Measurements from ENCODE around the gene CDC45.
A peak's percentile ranks its signal among the peaks of the same experiment; 100 is the strongest.
"Not testable (repeated sequence)": the region's sequence is repeated elsewhere in the genome, so short reads cannot be mapped to it uniquely, and the experiment has no call there.

CDC45 gene

DNA sequence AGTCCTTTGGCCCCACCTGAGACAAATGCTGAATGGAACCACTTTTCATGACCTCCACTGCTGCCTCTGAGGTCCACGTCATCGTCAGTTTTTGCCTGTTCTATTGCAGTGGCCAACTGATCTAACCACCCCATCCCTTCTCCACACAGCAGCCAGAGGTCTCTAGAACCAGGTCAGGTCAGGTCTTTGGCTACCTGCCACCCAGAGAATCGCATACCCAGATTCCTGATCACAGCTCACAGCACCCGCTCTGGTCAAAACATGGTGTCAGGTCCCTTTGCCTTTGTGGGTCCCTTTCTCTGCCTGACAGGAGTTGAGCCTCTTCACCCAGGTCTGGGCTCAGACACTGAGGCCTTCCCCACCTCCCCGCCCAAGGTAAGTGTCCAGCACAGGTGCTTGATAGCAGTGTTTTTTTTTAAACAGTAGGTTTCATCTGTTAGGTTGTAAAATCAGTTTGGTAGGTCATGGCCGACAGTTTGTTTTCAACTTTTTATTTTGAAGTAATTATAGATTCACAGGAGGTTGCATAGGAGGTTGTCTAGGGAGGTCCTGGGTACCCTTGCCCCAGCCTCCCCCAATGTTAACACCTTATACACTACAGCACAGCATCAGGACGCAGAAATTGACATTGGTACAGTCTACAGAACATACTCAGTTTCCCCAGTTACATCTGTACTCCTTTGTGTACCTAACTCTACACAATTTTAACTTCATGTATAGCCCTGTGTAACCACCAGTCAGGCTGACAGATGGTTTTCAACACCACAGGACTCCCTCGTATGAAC is 39.1 kb upstream of the CDC45 start:
- H3K27ac ChIP-seq = no peak overlapping the region
- no peak overlapping the region for H3K4me3 ChIP-seq (ENCODE audit: low read depth, low read length)
- H3K27me3 ChIP-seq (replicated peaks) = no peaks in the 10 kb centered on the region
- peaks cover 20% of the 10 kb centered on the region for H3K36me3 ChIP-seq (replicated peaks)
- TF ChIP-seq, protein P1, sequence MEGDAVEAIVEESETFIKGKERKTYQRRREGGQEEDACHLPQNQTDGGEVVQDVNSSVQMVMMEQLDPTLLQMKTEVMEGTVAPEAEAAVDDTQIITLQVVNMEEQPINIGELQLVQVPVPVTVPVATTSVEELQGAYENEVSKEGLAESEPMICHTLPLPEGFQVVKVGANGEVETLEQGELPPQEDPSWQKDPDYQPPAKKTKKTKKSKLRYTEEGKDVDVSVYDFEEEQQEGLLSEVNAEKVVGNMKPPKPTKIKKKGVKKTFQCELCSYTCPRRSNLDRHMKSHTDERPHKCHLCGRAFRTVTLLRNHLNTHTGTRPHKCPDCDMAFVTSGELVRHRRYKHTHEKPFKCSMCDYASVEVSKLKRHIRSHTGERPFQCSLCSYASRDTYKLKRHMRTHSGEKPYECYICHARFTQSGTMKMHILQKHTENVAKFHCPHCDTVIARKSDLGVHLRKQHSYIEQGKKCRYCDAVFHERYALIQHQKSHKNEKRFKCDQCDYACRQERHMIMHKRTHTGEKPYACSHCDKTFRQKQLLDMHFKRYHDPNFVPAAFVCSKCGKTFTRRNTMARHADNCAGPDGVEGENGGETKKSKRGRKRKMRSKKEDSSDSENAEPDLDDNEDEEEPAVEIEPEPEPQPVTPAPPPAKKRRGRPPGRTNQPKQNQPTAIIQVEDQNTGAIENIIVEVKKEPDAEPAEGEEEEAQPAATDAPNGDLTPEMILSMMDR (IDR thresholded peaks at IDR 0.05; ENCODE audit: low read depth, low read length, missing control alignments) = no peak
- in situ Hi-C loops (cut with HindIII; ENCODE audit: low pct_ligation_motif_present, low sequenced_read_pairs) = no loop called here
- DNase-seq = no peak

DNA sequence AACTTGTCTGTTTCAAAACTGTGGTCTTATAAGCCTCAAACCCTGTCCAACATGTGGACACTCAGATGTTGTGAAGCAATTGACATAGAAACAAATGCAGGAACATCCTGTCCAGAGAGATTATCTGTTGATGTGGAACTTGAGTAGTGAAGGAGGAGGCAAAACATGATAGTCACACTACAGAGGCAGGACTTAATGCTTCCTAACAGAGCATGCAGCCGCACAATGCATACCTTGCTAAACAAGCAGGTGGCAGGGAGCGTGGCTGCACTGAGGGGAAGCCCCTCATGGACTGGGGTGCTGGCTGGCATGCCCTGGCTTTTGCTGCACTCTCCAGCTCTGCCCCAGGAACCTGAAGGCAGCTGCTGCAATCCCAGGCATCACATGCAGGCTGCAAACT is 37.6 kb upstream of the CDC45 start:
- H3K27ac ChIP-seq = no peak overlapping the region
- H3K4me3 ChIP-seq (ENCODE audit: low read depth, low read length) = no peak overlapping the region
- H3K36me3 ChIP-seq (replicated peaks) = peaks cover 16% of the 10 kb centered on the region
- DNase-seq = no peak
- TF ChIP-seq, protein P1 (IDR thresholded peaks at IDR 0.05; ENCODE audit: low read depth, low read length, missing control alignments) = no peak
- in situ Hi-C loops (cut with HindIII; ENCODE audit: low pct_ligation_motif_present, low sequenced_read_pairs) = no loop called here
- no peaks in the 10 kb centered on the region for H3K27me3 ChIP-seq (replicated peaks)

DNA sequence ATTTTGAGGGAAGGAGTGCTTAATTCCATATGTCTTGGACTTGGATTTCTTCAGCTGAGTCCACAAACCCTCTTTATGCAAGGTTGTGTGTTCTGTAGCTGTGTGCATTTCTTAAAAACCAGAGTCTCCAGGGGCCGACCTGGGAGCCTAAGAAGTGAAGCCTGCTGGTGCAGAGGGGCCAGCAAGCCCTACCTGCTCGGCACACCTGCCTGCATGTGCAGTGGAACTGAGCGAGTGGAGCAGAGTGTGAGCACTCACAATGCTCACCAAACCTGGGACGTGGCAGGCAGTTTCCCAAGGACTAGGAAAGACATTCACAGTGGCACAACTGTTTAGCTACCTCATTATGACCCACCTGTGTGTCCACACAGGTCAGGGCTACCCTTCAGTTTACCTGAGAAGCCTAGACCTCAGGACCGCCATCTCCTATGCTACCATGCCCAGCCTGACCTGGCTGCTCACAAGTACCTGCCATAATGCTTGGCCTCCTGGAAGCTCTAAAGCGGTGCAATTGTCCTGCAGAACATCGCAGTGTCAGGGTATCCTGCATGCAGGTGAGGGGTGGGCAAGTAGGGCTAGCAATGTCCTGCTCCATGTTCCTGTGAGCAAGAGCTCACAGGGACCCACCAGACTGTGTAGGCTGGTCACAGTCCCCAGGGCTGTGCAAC is 36.0 kb upstream of the CDC45 start:
- no peak overlapping the region for H3K4me3 ChIP-seq (ENCODE audit: low read depth, low read length)
- in situ Hi-C loops (cut with HindIII; ENCODE audit: low pct_ligation_motif_present, low sequenced_read_pairs) = no loop called here
- TF ChIP-seq, protein P1 (IDR thresholded peaks at IDR 0.05; ENCODE audit: low read depth, low read length, missing control alignments) = no peak
- no peak for DNase-seq
- no peak overlapping the region for H3K27ac ChIP-seq
- H3K36me3 ChIP-seq (replicated peaks) = peaks cover 17% of the 10 kb centered on the region
- H3K27me3 ChIP-seq (replicated peaks) = no peaks in the 10 kb centered on the region

DNA sequence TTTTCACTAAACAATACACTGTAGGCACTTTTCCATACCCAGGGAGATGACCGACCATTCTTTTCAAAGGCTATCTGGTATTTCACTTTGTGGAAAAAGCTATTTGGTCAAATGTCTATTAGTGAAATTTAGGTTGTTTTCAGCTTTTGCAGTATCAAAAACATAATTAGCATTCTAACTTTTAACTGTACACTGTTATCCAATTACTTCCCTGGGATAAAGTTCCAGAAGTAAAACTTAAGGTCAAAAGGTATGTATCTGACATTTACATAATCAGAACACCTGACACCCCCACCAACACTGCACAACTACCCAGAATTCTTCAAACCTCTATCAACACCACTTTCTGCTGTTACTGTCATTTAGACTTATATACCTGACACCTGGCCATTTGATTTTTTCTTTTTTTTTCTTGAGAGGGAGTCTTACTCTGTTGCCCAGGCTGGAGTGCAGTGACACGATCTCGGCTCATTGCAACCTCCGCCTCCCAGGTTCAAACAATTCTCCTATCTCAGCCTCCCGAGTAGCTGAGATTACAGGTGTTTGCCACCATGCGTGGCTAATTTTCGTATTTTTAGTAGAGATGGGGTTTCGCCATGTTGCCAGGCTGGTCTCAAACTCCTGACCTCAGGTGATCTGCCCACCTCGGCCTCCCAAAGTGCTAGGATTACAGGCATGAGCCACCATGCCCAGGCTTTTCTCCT is 34.3 kb upstream of the CDC45 start:
- DNase-seq; H3K4me3 ChIP-seq (ENCODE audit: low read depth, low read length); H3K27me3 ChIP-seq (replicated peaks); H3K27ac ChIP-seq; in situ Hi-C loops (cut with HindIII; ENCODE audit: low pct_ligation_motif_present, low sequenced_read_pairs): not testable (repeated sequence)
- H3K36me3 ChIP-seq (replicated peaks) = peaks cover 28% of the 10 kb centered on the region

DNA sequence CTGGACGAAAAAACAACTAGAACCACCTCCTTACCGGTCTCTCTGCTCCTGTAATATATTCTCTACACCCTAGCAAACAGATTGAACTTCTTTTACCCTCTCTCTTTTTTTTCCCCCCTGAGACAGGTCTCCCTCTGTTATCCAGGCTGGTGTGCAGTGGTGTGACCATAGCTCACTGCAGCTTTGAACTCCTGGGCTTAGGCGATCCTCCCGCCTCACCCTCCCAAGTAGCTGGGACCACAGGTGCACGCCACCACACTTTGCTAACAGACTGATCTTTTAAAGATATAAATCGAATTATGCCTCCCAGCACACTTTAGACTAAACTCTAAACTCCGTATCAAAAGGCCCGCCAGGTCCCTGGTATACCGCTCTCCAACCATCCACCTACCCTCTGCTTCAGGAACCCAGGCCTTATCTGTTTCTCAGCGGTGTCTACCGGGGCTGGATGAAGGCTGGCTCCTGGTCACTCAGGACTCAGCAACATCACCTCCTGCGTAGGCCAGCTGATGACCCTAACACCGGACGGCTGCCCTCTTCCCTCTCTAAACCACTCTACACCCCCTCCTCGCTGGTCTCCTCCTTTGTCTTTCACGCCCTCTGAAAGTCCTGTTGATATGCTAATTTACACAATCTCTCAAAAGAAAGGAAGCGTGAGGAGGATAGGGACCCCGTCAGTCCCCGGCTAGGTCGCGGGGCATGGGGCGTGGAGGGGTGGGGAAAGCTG is 33.0 kb upstream of the CDC45 start:
- peaks cover 34% of the 10 kb centered on the region for H3K36me3 ChIP-seq (replicated peaks)
- H3K27ac ChIP-seq = peak overlapping the region; percentile 64
- peak overlapping the region; percentile 74 for H3K4me3 ChIP-seq (ENCODE audit: low read depth, low read length)
- in situ Hi-C loops (cut with HindIII; ENCODE audit: low pct_ligation_motif_present, low sequenced_read_pairs) = no loop called here
- TF ChIP-seq, protein P1 (IDR thresholded peaks at IDR 0.05; ENCODE audit: low read depth, low read length, missing control alignments) = no peak
- no peak for DNase-seq
- no peaks in the 10 kb centered on the region for H3K27me3 ChIP-seq (replicated peaks)

Measured in brain microvascular endothelial cell (primary cell).